Neural progenitor cell (in vitro differentiated cells): ENCODE measurements around the gene BMPR1A.

ENCODE experiments used
- EZH2 ChIP-seq: fragments of 200-600 bp; sonication (generic); IDR thresholded peaks from 2 replicates; pipeline ENCODE4 v1.6.1; 2017; ENCODE audit warnings: antibody characterized with exemption, mild to moderate bottlenecking, moderate library complexity
- EZH2phosphoT487 ChIP-seq: fragments of 200-600 bp; sonication (generic); IDR thresholded peaks from 2 replicates; pipeline ENCODE4 v1.6.1; 2017; ENCODE audit warnings: antibody characterized with exemption
- TF ChIP-seq, protein P1 (sequence below): fragments of 200-600 bp; sonication (generic); IDR thresholded peaks from 2 replicates; pipeline ENCODE4 v1.5.1; 2017; ENCODE audit warnings: antibody characterized with exemption, mild to moderate bottlenecking

GRCh38 chr10:86951184-86951761 lies 194.9 kb downstream of the BMPR1A start:
- TF ChIP-seq, protein P1, sequence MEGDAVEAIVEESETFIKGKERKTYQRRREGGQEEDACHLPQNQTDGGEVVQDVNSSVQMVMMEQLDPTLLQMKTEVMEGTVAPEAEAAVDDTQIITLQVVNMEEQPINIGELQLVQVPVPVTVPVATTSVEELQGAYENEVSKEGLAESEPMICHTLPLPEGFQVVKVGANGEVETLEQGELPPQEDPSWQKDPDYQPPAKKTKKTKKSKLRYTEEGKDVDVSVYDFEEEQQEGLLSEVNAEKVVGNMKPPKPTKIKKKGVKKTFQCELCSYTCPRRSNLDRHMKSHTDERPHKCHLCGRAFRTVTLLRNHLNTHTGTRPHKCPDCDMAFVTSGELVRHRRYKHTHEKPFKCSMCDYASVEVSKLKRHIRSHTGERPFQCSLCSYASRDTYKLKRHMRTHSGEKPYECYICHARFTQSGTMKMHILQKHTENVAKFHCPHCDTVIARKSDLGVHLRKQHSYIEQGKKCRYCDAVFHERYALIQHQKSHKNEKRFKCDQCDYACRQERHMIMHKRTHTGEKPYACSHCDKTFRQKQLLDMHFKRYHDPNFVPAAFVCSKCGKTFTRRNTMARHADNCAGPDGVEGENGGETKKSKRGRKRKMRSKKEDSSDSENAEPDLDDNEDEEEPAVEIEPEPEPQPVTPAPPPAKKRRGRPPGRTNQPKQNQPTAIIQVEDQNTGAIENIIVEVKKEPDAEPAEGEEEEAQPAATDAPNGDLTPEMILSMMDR: no peak
- TF ChIP-seq EZH2 (no peak), EZH2phosphoT487 (no peak)
